PC-3 (cell line): Measurements from ENCODE around the gene TMEM108. TPM values are rescaled to one million over a fixed set of nuclear protein-coding genes. Genes with fewer than 3 reads are reported as not detected.

Experiments used
- ATAC-seq: fragments of 200-7000 bp; cut with Tn5 transposase; 2 replicates; pipeline ENCODE4 v1.9.1; 2020; ENCODE audit warnings: mild to moderate bottlenecking, moderate library complexity
- BruUV-seq: library from RNA; stranded (reverse); fragments of 400-500 nt; replicated peaks from 2 replicates; lab custom pipeline; 2021; lab: Mats Ljungman, UMichigan
- CTCF ChIA-PET: fragments of 300-600 bp; sonication (Branson Sonifier 250); formaldehyde crosslinking; loops from one replicate; lab custom pipeline; 2022; ENCODE audit warnings: antibody characterized with exemption; lab: Charles Lee
- POLR2A ChIA-PET: fragments of 300-600 bp; sonication (Branson Sonifier 250); formaldehyde crosslinking; loops from one replicate; lab custom pipeline; 2022; ENCODE audit warnings: antibody characterized with exemption; ENCODE audit not compliant: unreplicated experiment; lab: Charles Lee
- DNase-seq: peaks from one replicate; pipeline ENCODE4 v3.0.0-alpha.2; 2015
- H2AFZ ChIP-seq: fragments of 300-600 bp; sonication (generic); 2 replicates; pipeline ENCODE4 v1.6.0; 2016; ENCODE audit warnings: antibody characterized with exemption, low read length
- H3F3A ChIP-seq: fragments of 300-600 bp; sonication (generic); one replicate; pipeline ENCODE4 v1.6.0; 2017; ENCODE audit warnings: antibody characterized with exemption, low read length, control low read depth, mild to moderate bottlenecking; ENCODE audit not compliant: unreplicated experiment
- H3K27ac ChIP-seq: fragments of 300-600 bp; sonication (generic); 2 replicates; pipeline ENCODE4 v1.5.1; 2016; ENCODE audit warnings: mild to moderate bottlenecking, low read length
- H3K27me3 ChIP-seq: fragments of 300-600 bp; sonication (generic); 2 replicates; pipeline ENCODE4 v1.6.1; 2016; ENCODE audit warnings: low read length, mixed read lengths
- H3K36me3 ChIP-seq: fragments of 300-600 bp; sonication (generic); 2 replicates; pipeline ENCODE4 v1.6.1; 2016; ENCODE audit warnings: low read depth, mixed run types, low read length, mixed read lengths
- H3K4me1 ChIP-seq: fragments of 300-600 bp; sonication (generic); 2 replicates; pipeline ENCODE4 v1.5.1; 2016; ENCODE audit warnings: low read length; ENCODE audit not compliant: insufficient read depth
- H3K4me2 ChIP-seq: fragments of 300-600 bp; sonication (generic); 2 replicates; pipeline ENCODE4 v1.6.0; 2016; ENCODE audit warnings: low read length
- H3K4me3 ChIP-seq: fragments of 300-600 bp; sonication (generic); 2 replicates; pipeline ENCODE4 v1.5.1; 2016; ENCODE audit warnings: mild to moderate bottlenecking, low read length, mixed read lengths
- H3K79me2 ChIP-seq: fragments of 300-600 bp; sonication (generic); 2 replicates; pipeline ENCODE4 v1.6.1; 2017; ENCODE audit warnings: low read length, mixed read lengths
- H3K9ac ChIP-seq: fragments of 300-600 bp; sonication (generic); 2 replicates; pipeline ENCODE4 v1.6.0; 2016; ENCODE audit warnings: mild to moderate bottlenecking, low read length
- H3K9me2 ChIP-seq: fragments of 300-600 bp; sonication (generic); replicated peaks from 2 replicates; pipeline ENCODE4 v1.6.1; 2016; ENCODE audit warnings: mixed run types, low read length, mixed read lengths
- H3K9me3 ChIP-seq: fragments of 300-600 bp; sonication (generic); 2 replicates; pipeline ENCODE4 v1.6.1; 2016; ENCODE audit warnings: low read length, mixed read lengths
- H4K20me1 ChIP-seq: fragments of 300-600 bp; sonication (generic); 2 replicates; pipeline ENCODE4 v1.6.1; 2016; ENCODE audit warnings: low read length, mixed read lengths
- CTCF ChIP-seq: fragments of 300-600 bp; sonication (generic); conservative IDR thresholded peaks from 2 replicates; pipeline ENCODE4 v1.5.1; 2017; ENCODE audit warnings: antibody characterized with exemption, low read depth, mild to moderate bottlenecking, low read length
- EZH2 ChIP-seq: fragments of 300-600 bp; sonication (generic); IDR thresholded peaks from one replicate; pipeline ENCODE4 v1.6.1; 2017; ENCODE audit warnings: antibody characterized with exemption, mild to moderate bottlenecking, low read length; ENCODE audit not compliant: unreplicated experiment
- EZH2phosphoT487 ChIP-seq: fragments of 300-600 bp; sonication (generic); IDR thresholded peaks from 2 replicates; pipeline ENCODE4 v1.6.1; 2018; ENCODE audit warnings: mild to moderate bottlenecking, antibody characterized with exemption, low read length, borderline replicate concordance
- intact Hi-C: fragments of 100-400 bp; cut with micrococcal nuclease; formaldehyde crosslinking; loops from 2 replicates; pipeline ENCODE4 v1.9.0; 2023
- total RNA-seq: library from RNA; depleted of rRNA; stranded (reverse); fragments of >200 nt; gene quantifications from 2 replicates; pipeline ENCODE4 v1.2.3, GENCODE V29; 2014

TMEM108 gene
- total RNA-seq, 1 experiment from 2014 or later, result not detected

- no peak overlapping the region for H3K27ac ChIP-seq
- no peak for TF ChIP-seq EZH2phosphoT487
- TF ChIP-seq CTCF, result no peak
- no peak for TF ChIP-seq EZH2
- intact Hi-C loops, result no loop called here
- H3K36me3 ChIP-seq, result no peaks in the 10 kb centered on the region
- H3K79me2 ChIP-seq, result no peaks in the 10 kb centered on the region
- no peak for ATAC-seq
- no peaks in the 10 kb centered on the region for H3F3A ChIP-seq
- H2AFZ ChIP-seq, result no peak overlapping the region
- no peak overlapping the region for H3K9ac ChIP-seq
- H3K9me2 ChIP-seq, result no peaks in the 10 kb centered on the region
- BruUV-seq, result no TSS peak
- POLR2A ChIA-PET, result interaction anchor here (0.6 kb wide), 1 partner anchor 543 kb away, joined by 5 read pairs; no protein-coding TSS in a partner anchor
- no peak overlapping the region for H3K4me2 ChIP-seq
- no peaks in the 10 kb centered on the region for H3K9me3 ChIP-seq
- H3K4me1 ChIP-seq, result no peaks in the 10 kb centered on the region
- CTCF ChIA-PET, result no interaction called here
- no peak overlapping the region for H3K4me3 ChIP-seq
- DNase-seq, result no peak
- H4K20me1 ChIP-seq, result no peaks in the 10 kb centered on the region
- peaks cover 17% of the 10 kb centered on the region for H3K27me3 ChIP-seq
Observed at GRCh38 chr3:133393691-133394474, 355.7 kb downstream of the TMEM108 start.

DNA sequence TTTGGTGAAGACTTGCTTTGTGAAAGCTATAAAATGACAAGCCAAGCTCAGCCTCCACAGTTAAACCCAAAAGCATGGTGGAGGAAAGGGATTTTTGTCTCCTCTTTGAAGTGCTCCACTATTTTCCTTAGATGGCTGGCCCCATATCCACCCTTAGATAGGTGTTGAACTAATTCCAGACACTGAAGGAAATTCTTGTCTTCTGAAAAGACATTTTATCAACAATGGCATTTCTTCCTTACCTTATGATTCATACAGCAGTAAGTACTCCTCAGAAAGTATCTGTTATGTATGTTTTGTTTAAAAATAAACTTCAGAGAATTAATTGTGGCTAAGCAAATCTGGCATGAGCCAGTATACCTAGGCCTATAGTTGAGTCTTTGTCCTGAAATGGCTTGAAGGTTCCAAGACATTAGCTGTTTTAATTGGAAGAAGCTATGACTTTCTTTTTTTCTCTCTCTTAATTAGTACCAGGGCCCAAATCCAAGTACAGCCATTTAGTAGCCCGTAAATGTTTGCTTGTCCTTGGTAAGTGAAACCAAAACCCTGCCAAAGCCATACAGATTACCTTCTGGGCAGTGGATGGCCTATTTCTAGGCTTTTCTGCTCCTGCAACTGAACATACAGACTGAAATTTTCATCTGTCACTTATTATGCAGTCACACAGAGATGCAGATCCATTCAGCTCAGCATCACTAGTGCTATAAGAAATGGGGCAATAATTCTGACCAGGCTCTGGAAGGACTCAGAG lies 356.5 kb downstream of the TMEM108 start:
- ChIA-PET CTCF (no interaction called here), POLR2A (interaction anchor here (0.6 kb wide), 1 partner anchor 543 kb away, joined by 5 read pairs; no protein-coding TSS in a partner anchor)
- intact Hi-C loops, result no loop called here

More for the DNA sequence above, 356.5 kb downstream of the TMEM108 start:
- no TSS peak for BruUV-seq
- no peak for DNase-seq
- Histone ChIP-seq H3K4me3 (no peak overlapping the region), H3K79me2 (no peaks in the 10 kb centered on the region), H3K27ac (no peak overlapping the region), H3K4me1 (no peaks in the 10 kb centered on the region), H4K20me1 (no peaks in the 10 kb centered on the region), H3K4me2 (no peak overlapping the region), H3K9me2 (no peaks in the 10 kb centered on the region), H3K36me3 (no peaks in the 10 kb centered on the region), H3K27me3 (peaks cover 17% of the 10 kb centered on the region), H2AFZ (no peak overlapping the region), H3F3A (no peaks in the 10 kb centered on the region), H3K9me3 (no peaks in the 10 kb centered on the region), H3K9ac (no peak overlapping the region)
- no peak for TF ChIP-seq EZH2
- no peak for TF ChIP-seq EZH2phosphoT487
- TF ChIP-seq CTCF, result no peak
- ATAC-seq, result no peak
